IPS-NIHi11 (cell line): ENCODE measurements around the gene ABCG1.

Experiments
- DNase-seq: peaks from one replicate; pipeline ENCODE4 v3.0.0; 2012; ENCODE audit warnings: mixed read lengths, low spot score

Gene ABCG1

GRCh38 chr21:42306366-42307035 is 87.6 kb downstream of the ABCG1 start:
- no peak for DNase-seq

GRCh38 chr21:42307106-42307505 is 88.2 kb downstream of the ABCG1 start:
- DNase-seq = no peak

GRCh38 chr21:42308161-42308913 is 89.4 kb downstream of the ABCG1 start:
- DNase-seq = no peak

- DNase-seq = no peak
Observed at GRCh38 chr21:42308914-42309752, 90.2 kb downstream of the ABCG1 start.

- DNase-seq = peak; percentile 86
Observed at GRCh38 chr21:42309753-42310213, 90.8 kb downstream of the ABCG1 start.

GRCh38 chr21:42310411-42311001 is 91.6 kb downstream of the ABCG1 start:
- DNase-seq = no peak

GRCh38 chr21:42311160-42311559 is 92.2 kb downstream of the ABCG1 start:
- no peak for DNase-seq

- DNase-seq = no peak
Observed at GRCh38 chr21:42311816-42312625, 93.1 kb downstream of the ABCG1 start.

GRCh38 chr21:42312626-42313104 is 93.7 kb downstream of the ABCG1 start:
- DNase-seq = no peak

GRCh38 chr21:42313501-42313969 is 94.6 kb downstream of the ABCG1 start:
- DNase-seq = no peak

GRCh38 chr21:42314616-42315295 is 95.8 kb downstream of the ABCG1 start:
- no peak for DNase-seq

- DNase-seq = no peak
Observed at GRCh38 chr21:42315296-42315891, 96.5 kb downstream of the ABCG1 start, which contains the start of gene TFF3. Gene TFF3, minus strand, starts transcription at chr21:42315409. Its CDS starts 35 bp downstream, at chr21:42315374.

- DNase-seq = no peak
Observed at GRCh38 chr21:42316891-42317290, 98.0 kb downstream of the ABCG1 start.

- DNase-seq = no peak
Observed at GRCh38 chr21:42317341-42317741, 98.4 kb downstream of the ABCG1 start.

GRCh38 chr21:42317826-42318746 is 99.1 kb downstream of the ABCG1 start:
- no peak for DNase-seq

GRCh38 chr21:42319376-42319775 is 100.4 kb downstream of the ABCG1 start:
- no peak for DNase-seq

GRCh38 chr21:42319851-42320572 is 101.1 kb downstream of the ABCG1 start:
- no peak for DNase-seq

- DNase-seq = no peak
Observed at GRCh38 chr21:42320791-42321190, 101.9 kb downstream of the ABCG1 start.
